Breast epithelium (tissue), 3 donors: ENCODE results near the gene MARCKS.

Experiments used
- POLR2A ChIP-seq: fragments of 450-650 bp; IDR thresholded peaks from one replicate; pipeline ENCODE4 v1.6.1; 2016; ENCODE audit warnings: antibody characterized with exemption, mild to moderate bottlenecking, moderate library complexity
- TF ChIP-seq, protein P1 (sequence below), 3 donors: fragments of 450-650 bp; IDR thresholded peaks; one replicate each; pipeline ENCODE4 v1.5.1; 2016 to 2017; ENCODE audit warnings: antibody characterized with exemption in 3 of 3, mild to moderate bottlenecking in 3 of 3, moderate library complexity in 3 of 3

DNA sequence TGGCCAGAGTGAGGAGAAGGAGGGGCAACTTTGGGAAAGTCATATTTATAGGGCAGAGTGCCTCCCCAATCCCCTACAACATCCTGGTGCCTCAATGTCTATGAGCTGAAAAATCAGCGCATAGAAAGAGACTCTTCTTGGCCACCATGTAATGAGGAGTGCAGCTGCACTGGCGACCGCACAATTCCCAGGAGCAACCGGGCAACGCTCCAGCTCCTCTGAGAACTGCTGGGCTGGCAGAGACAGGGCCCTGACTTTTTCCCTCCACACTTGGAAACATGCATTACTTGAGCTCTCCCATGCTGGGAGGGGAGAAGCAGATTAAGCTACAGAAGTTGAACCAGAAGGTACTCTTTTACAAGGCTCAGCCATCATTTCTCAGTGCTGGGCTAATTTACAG lies 31.4 kb upstream of the MARCKS start:
- TF ChIP-seq, protein P1, sequence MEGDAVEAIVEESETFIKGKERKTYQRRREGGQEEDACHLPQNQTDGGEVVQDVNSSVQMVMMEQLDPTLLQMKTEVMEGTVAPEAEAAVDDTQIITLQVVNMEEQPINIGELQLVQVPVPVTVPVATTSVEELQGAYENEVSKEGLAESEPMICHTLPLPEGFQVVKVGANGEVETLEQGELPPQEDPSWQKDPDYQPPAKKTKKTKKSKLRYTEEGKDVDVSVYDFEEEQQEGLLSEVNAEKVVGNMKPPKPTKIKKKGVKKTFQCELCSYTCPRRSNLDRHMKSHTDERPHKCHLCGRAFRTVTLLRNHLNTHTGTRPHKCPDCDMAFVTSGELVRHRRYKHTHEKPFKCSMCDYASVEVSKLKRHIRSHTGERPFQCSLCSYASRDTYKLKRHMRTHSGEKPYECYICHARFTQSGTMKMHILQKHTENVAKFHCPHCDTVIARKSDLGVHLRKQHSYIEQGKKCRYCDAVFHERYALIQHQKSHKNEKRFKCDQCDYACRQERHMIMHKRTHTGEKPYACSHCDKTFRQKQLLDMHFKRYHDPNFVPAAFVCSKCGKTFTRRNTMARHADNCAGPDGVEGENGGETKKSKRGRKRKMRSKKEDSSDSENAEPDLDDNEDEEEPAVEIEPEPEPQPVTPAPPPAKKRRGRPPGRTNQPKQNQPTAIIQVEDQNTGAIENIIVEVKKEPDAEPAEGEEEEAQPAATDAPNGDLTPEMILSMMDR (IDR thresholded peaks at IDR 0.05): no peak
- TF ChIP-seq POLR2A: no peak
